ENCODE measurements around the gene MAPK1. TPM values are rescaled to one million over a fixed set of nuclear protein-coding genes. Genes with fewer than 3 reads are reported as not detected.
"Not testable (repeated sequence)": the region's sequence is repeated elsewhere in the genome, so short reads cannot be mapped to it uniquely, and the experiment has no call there.

Gene MAPK1
- total RNA-seq, 1 donor from 2014 or later, result 119 TPM

DNA sequence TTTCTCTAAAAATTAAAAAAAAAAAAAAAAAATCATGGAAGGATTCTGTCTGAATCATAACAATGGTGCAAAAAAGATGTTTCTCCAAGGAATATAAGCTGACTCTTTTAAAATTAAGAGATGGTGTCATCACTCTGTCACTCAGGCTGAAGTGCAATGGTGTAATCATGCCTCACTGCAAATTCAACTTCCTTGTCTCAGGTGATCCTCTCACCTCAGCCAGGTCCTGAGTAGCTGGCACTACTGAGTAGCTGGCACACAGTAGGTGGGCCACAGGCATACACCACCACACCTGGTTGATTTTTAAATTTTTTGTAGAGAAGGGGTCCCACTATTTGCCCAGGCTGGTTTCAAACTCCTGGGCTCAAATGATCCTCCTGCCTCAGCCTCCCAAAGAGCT, 77.1 kb downstream of the MAPK1 start:
- TF ChIP-seq, protein P1, sequence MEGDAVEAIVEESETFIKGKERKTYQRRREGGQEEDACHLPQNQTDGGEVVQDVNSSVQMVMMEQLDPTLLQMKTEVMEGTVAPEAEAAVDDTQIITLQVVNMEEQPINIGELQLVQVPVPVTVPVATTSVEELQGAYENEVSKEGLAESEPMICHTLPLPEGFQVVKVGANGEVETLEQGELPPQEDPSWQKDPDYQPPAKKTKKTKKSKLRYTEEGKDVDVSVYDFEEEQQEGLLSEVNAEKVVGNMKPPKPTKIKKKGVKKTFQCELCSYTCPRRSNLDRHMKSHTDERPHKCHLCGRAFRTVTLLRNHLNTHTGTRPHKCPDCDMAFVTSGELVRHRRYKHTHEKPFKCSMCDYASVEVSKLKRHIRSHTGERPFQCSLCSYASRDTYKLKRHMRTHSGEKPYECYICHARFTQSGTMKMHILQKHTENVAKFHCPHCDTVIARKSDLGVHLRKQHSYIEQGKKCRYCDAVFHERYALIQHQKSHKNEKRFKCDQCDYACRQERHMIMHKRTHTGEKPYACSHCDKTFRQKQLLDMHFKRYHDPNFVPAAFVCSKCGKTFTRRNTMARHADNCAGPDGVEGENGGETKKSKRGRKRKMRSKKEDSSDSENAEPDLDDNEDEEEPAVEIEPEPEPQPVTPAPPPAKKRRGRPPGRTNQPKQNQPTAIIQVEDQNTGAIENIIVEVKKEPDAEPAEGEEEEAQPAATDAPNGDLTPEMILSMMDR (IDR thresholded peaks at IDR 0.05; ENCODE audit: unreplicated experiment), result no peak
- Mint-ChIP-seq H3K27me3 (ENCODE audit: unreplicated experiment) (no peaks in the 10 kb centered on the region), H3K9me3 (ENCODE audit: unreplicated experiment) (no peaks in the 10 kb centered on the region), H3K4me1 (ENCODE audit: unreplicated experiment) (no peaks in the 10 kb centered on the region), H3K4me3 (ENCODE audit: unreplicated experiment) (no peak overlapping the region), H3K36me3 (ENCODE audit: low read depth, unreplicated experiment) (peaks cover 8% of the 10 kb centered on the region), H3K27ac (ENCODE audit: unreplicated experiment) (no peak overlapping the region)
- DNase-seq (ENCODE audit: low spot score), result no peak

GRCh38 chr22:21787565-21787964, 79.9 kb downstream of the MAPK1 start:
- not testable (repeated sequence) for H3K4me1 Mint-ChIP-seq (ENCODE audit: unreplicated experiment); H3K36me3 Mint-ChIP-seq (ENCODE audit: low read depth, unreplicated experiment); H3K27me3 Mint-ChIP-seq (ENCODE audit: unreplicated experiment); DNase-seq (ENCODE audit: low spot score); H3K4me3 Mint-ChIP-seq (ENCODE audit: unreplicated experiment); H3K9me3 Mint-ChIP-seq (ENCODE audit: unreplicated experiment); H3K27ac Mint-ChIP-seq (ENCODE audit: unreplicated experiment)

DNA sequence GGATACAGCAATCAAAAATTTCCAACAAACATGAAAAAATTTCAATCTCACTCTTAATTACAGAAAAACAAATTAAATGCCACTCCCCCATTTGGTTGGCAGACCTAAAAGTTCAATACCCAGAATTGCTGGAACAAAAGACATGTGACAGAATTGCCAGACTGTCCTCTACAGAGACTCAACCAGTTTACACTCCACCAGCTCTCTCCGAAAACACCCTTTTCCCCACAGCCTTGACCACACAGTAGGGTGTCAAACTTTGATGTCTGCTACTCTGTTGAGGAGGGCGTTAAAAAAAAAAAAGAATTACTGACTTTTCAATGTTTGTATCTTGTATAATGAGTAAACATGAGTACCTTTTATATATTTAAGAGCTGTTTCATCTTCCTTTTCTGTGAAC, 87.2 kb downstream of the MAPK1 start:
- Mint-ChIP-seq H3K4me1 (ENCODE audit: unreplicated experiment) (no peaks in the 10 kb centered on the region), H3K9me3 (ENCODE audit: unreplicated experiment) (no peaks in the 10 kb centered on the region), H3K4me3 (ENCODE audit: unreplicated experiment) (no peak overlapping the region), H3K36me3 (ENCODE audit: low read depth, unreplicated experiment) (peaks cover 11% of the 10 kb centered on the region), H3K27me3 (ENCODE audit: unreplicated experiment) (peaks cover 6% of the 10 kb centered on the region), H3K27ac (ENCODE audit: unreplicated experiment) (no peak overlapping the region)
- TF ChIP-seq, protein P1 (IDR thresholded peaks at IDR 0.05; ENCODE audit: unreplicated experiment), result no peak
- no peak for DNase-seq (ENCODE audit: low spot score)

DNA sequence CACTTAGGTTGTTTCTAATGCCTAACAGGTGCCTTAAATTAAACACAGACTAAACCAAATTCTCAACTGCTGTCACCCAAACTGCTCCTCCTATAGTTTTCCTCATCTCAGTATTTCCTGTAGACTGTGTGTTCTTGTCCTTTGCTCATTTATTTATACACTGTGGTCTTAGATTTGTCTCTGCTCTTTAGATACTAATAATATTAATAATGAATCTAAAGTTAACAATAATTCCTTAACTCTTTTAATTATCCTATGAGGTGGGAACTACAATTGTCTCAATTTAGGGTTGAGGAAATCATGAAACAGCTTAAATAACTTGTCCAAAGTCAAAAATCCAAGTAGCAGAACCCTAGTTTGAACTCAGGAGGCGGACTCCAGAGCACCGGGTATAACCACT, 88.0 kb downstream of the MAPK1 start:
- H3K4me1 Mint-ChIP-seq (ENCODE audit: unreplicated experiment), result no peaks in the 10 kb centered on the region
- H3K9me3 Mint-ChIP-seq (ENCODE audit: unreplicated experiment), result no peaks in the 10 kb centered on the region
- TF ChIP-seq, protein P1 (IDR thresholded peaks at IDR 0.05; ENCODE audit: unreplicated experiment), result no peak
- H3K27me3 Mint-ChIP-seq (ENCODE audit: unreplicated experiment), result peaks cover 6% of the 10 kb centered on the region
- peaks cover 11% of the 10 kb centered on the region for H3K36me3 Mint-ChIP-seq (ENCODE audit: low read depth, unreplicated experiment)
- DNase-seq (ENCODE audit: low spot score), result no peak
- no peak overlapping the region for H3K27ac Mint-ChIP-seq (ENCODE audit: unreplicated experiment)
- H3K4me3 Mint-ChIP-seq (ENCODE audit: unreplicated experiment), result no peak overlapping the region

GRCh38 chr22:21778705-21779363, 88.6 kb downstream of the MAPK1 start:
- TF ChIP-seq, protein P1 (IDR thresholded peaks at IDR 0.05; ENCODE audit: unreplicated experiment), result no peak
- Mint-ChIP-seq H3K4me1 (ENCODE audit: unreplicated experiment) (no peaks in the 10 kb centered on the region), H3K27ac (ENCODE audit: unreplicated experiment) (no peak overlapping the region), H3K36me3 (ENCODE audit: low read depth, unreplicated experiment) (peaks cover 11% of the 10 kb centered on the region), H3K9me3 (ENCODE audit: unreplicated experiment) (no peaks in the 10 kb centered on the region), H3K4me3 (ENCODE audit: unreplicated experiment) (no peak overlapping the region), H3K27me3 (ENCODE audit: unreplicated experiment) (peaks cover 6% of the 10 kb centered on the region)
- no peak for DNase-seq (ENCODE audit: low spot score)
